Hepatocyte (in vitro differentiated cells): ENCODE measurements around the gene HOXD4. TPM values are rescaled to one million over a fixed set of nuclear protein-coding genes. Genes with fewer than 3 reads are reported as not detected.

ENCODE experiments used
- DNase-seq: peaks from one replicate; pipeline ENCODE4 v3.0.0-alpha.2; 2016; ENCODE audit warnings: low spot score
- H2AFZ ChIP-seq: fragments of 200-600 bp; sonication (generic); 2 replicates; pipeline ENCODE4 v1.6.0; 2016; ENCODE audit warnings: antibody characterized with exemption, mild to moderate bottlenecking
- H3K27ac ChIP-seq: fragments of 200-600 bp; sonication (generic); 2 replicates; pipeline ENCODE4 v1.5.1; 2016; ENCODE audit warnings: mild to moderate bottlenecking
- H3K27me3 ChIP-seq: fragments of 200-600 bp; sonication (generic); 2 replicates; pipeline ENCODE4 v1.6.1; 2016
- H3K36me3 ChIP-seq: fragments of 200-600 bp; sonication (generic); replicated peaks from 2 replicates; pipeline ENCODE4 v1.5.1; 2016; ENCODE audit warnings: low read depth; ENCODE audit not compliant: insufficient read depth
- H3K4me1 ChIP-seq: fragments of 200-600 bp; sonication (generic); 2 replicates; pipeline ENCODE4 v1.5.1; 2016; ENCODE audit warnings: mild to moderate bottlenecking, moderate library complexity; ENCODE audit not compliant: insufficient read depth
- H3K4me2 ChIP-seq: fragments of 200-600 bp; sonication (generic); 2 replicates; pipeline ENCODE4 v1.6.0; 2016
- H3K4me3 ChIP-seq: fragments of 200-600 bp; sonication (generic); 2 replicates; pipeline ENCODE4 v1.5.1; 2016; ENCODE audit warnings: mild to moderate bottlenecking
- H3K79me2 ChIP-seq: fragments of 200-600 bp; sonication (generic); 2 replicates; pipeline ENCODE4 v1.6.0; 2017; ENCODE audit warnings: mild to moderate bottlenecking
- H3K9me2 ChIP-seq: fragments of 200-600 bp; sonication (generic); replicated peaks from 2 replicates; pipeline ENCODE4 v1.6.0; 2017; ENCODE audit warnings: mild to moderate bottlenecking; ENCODE audit not compliant: insufficient read depth
- H3K9me3 ChIP-seq: fragments of 200-600 bp; sonication (generic); 2 replicates; pipeline ENCODE4 v1.5.1; 2016; ENCODE audit warnings: low read depth, mild to moderate bottlenecking
- H4K20me1 ChIP-seq: fragments of 200-600 bp; sonication (generic); 2 replicates; pipeline ENCODE4 v1.6.0; 2016; ENCODE audit warnings: mild to moderate bottlenecking; ENCODE audit not compliant: insufficient read depth, poor library complexity, severe bottlenecking
- EZH2 ChIP-seq: fragments of 200-600 bp; sonication (generic); IDR thresholded peaks from 2 replicates; pipeline ENCODE4 v1.6.1; 2016; ENCODE audit warnings: antibody characterized with exemption, mild to moderate bottlenecking, borderline replicate concordance
- EZH2phosphoT487 ChIP-seq: fragments of 200-600 bp; sonication (generic); IDR thresholded peaks from one replicate; pipeline ENCODE4 v1.6.1; 2018; ENCODE audit warnings: antibody characterized with exemption, mild to moderate bottlenecking, low read depth, moderate library complexity; ENCODE audit not compliant: unreplicated experiment, severe bottlenecking
- WGBS: methylation state at CpG from one replicate; pipeline ENCODE4 v1.1.6; 2016; ENCODE audit warnings: low lambda C conversion rate; ENCODE audit errors: missing lambda C conversion rate; 5-methylcytosine and 5-hydroxymethylcytosine counted together
- polyA plus RNA-seq: library from polyadenylated mRNA; unstranded; fragments of >200 nt; fragmentation: Nextera tagmentation; extraction: Ambion mirVana; gene quantifications from 2 replicates; pipeline ENCODE4 v1.2.1, GENCODE V29; 2016
- total RNA-seq: library from RNA; depleted of rRNA; stranded (reverse); fragments of >200 nt; gene quantifications from 2 replicates; pipeline ENCODE4 v1.2.3, GENCODE V29; 2014
- TF ChIP-seq, protein P1 (sequence below): fragments of 200-600 bp; sonication (generic); IDR thresholded peaks from 2 replicates; pipeline ENCODE4 v1.5.1; 2016; ENCODE audit warnings: antibody characterized with exemption, mild to moderate bottlenecking; ENCODE audit not compliant: poor library complexity

HOXD4 gene
- total and polyA plus RNA-seq, 2 experiments from 2014 or later: 0.70 TPM; not detected in 1

DNA sequence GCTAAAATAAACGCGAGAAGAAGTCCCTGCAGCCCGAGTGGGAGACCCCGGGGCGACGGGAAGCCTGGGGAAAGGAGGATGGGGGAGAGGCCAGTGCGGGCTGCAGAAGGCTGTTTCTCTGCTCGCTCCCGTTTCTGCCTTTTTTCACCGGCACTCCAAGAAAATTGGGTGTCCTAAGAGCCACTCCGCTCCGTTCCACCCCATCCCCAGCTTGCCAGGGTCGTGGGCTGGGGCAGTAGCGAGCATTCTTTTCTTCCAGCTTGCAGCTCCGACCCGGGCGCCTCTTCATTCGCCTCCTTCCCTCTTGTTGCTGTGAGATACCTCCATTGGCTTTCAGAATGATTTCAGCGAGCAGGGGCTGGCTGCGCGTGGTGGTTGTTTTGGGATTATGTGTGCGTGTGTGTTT is 6.8 kb downstream of the HOXD4 start:
- Histone ChIP-seq H3K9me2 (no peaks in the 10 kb centered on the region), H3K36me3 (no peaks in the 10 kb centered on the region), H3K79me2 (no peaks in the 10 kb centered on the region), H3K4me3 (no peak overlapping the region), H3K27me3 (peaks cover 100% of the 10 kb centered on the region), H3K4me2 (peak overlapping the region; percentile 68), H2AFZ (peak overlapping the region; percentile 35), H3K27ac (no peak overlapping the region), H3K4me1 (peaks cover 23% of the 10 kb centered on the region), H3K9me3 (no peaks in the 10 kb centered on the region), H4K20me1 (no peaks in the 10 kb centered on the region)
- TF ChIP-seq EZH2phosphoT487: peak; percentile 92
- TF ChIP-seq EZH2: no peak
- TF ChIP-seq, protein P1, sequence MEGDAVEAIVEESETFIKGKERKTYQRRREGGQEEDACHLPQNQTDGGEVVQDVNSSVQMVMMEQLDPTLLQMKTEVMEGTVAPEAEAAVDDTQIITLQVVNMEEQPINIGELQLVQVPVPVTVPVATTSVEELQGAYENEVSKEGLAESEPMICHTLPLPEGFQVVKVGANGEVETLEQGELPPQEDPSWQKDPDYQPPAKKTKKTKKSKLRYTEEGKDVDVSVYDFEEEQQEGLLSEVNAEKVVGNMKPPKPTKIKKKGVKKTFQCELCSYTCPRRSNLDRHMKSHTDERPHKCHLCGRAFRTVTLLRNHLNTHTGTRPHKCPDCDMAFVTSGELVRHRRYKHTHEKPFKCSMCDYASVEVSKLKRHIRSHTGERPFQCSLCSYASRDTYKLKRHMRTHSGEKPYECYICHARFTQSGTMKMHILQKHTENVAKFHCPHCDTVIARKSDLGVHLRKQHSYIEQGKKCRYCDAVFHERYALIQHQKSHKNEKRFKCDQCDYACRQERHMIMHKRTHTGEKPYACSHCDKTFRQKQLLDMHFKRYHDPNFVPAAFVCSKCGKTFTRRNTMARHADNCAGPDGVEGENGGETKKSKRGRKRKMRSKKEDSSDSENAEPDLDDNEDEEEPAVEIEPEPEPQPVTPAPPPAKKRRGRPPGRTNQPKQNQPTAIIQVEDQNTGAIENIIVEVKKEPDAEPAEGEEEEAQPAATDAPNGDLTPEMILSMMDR: no peak
- 2% methylated on average over 22 of the region's 22 CpGs for WGBS
- DNase-seq: no peak

DNA sequence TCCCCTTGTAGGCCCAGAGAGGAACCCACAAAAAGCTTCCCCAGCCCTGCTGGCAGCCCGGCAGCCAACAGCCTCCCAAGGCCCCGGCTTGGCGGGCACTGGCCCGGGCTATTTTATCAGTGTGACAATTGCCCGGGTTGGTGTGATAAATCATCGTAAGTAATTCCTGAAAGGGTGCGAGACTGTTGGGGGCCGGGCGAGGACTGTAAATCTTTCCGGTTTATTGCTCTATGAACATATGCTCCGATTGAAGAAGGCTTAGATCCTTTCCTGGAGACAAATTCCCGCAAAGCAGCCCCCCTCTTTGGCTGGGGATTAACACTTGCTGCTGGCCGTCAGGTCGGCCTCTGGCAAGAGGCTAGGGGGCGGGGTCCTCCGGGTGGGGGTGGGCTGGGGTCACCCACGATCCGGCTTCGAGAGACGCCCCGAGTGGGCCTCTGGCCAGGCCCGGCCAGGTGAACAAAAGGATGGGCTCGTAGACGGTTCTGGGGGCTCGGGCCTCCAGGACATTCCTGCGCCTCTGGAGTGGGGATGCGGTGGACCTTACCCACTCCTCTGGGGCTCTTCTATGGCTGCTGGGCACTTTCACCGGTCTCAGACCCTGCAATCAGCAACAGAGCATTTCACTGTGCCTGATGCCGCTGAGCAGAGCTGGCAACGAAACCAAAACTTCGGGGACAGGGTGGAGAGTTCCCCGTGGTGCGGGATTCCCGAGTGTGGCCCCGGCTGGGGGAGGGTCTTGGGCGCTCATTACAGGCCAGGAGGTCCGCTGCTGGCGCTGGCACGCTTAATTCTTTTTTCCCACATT is 7.7 kb downstream of the HOXD4 start:
- no peaks in the 10 kb centered on the region for H3K36me3 ChIP-seq
- H3K27me3 ChIP-seq: peaks cover 100% of the 10 kb centered on the region
- no peak overlapping the region for H3K4me3 ChIP-seq
- no peaks in the 10 kb centered on the region for H3K79me2 ChIP-seq
- no peaks in the 10 kb centered on the region for H4K20me1 ChIP-seq
- H3K27ac ChIP-seq: no peak overlapping the region
- H3K4me2 ChIP-seq: peak overlapping the region; percentile 69
- H3K9me3 ChIP-seq: no peaks in the 10 kb centered on the region
- 5% methylated on average over 33 of the region's 39 CpGs for WGBS
- peaks cover 23% of the 10 kb centered on the region for H3K4me1 ChIP-seq
- no peaks in the 10 kb centered on the region for H3K9me2 ChIP-seq
- peak; percentile 92 for TF ChIP-seq EZH2
- no peak for TF ChIP-seq EZH2phosphoT487
- TF ChIP-seq, protein P1: no peak
- DNase-seq: no peak
- H2AFZ ChIP-seq: no peak overlapping the region

DNA sequence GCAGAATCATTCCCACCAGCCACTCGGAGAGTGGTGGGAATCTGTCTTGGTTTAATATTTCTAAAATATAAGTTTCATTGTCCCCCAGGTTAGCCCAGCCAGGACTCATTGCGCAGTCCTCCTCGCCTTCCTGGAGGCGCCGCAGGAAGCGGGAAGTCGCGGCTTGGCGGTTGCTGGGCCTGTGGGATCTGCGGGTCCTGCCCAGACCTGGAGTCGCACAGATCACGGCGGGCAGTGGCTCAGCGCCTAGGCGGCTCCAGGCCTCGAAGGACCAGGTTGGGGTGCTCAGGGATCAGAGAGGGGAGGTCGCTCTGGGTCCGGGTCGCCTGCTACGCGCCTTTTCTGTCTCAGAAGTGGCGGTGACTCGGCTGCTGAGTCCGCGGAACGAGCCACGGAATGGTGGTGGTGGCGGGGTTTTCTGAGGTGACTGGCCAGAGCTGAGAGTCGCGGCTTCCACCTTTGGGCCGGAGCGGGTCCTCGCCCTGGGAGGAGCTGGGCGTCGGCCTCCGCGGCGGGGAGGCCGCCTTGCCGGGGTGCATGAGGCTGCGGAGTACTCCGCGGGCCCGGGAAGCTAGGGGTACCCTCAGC is 8.4 kb downstream of the HOXD4 start:
- Histone ChIP-seq H3K79me2 (no peaks in the 10 kb centered on the region), H3K4me1 (peaks cover 24% of the 10 kb centered on the region), H3K9me2 (no peaks in the 10 kb centered on the region), H3K4me2 (peak overlapping the region; percentile 69), H4K20me1 (no peaks in the 10 kb centered on the region), H3K27me3 (peaks cover 100% of the 10 kb centered on the region), H2AFZ (peak overlapping the region; percentile 35), H3K36me3 (no peaks in the 10 kb centered on the region), H3K27ac (no peak overlapping the region), H3K4me3 (no peak overlapping the region), H3K9me3 (no peaks in the 10 kb centered on the region)
- WGBS: 5% methylated on average over 44 of the region's 44 CpGs
- TF ChIP-seq, protein P1: no peak
- peak; percentile 54 for TF ChIP-seq EZH2phosphoT487
- peak; percentile 72 for TF ChIP-seq EZH2
- no peak for DNase-seq
